HEK293 (cell line): Measurements from ENCODE around the gene IMP3.

Experiments
- AEBP2 ChIP-seq: fragments of 450-650 bp; formaldehyde crosslinking; IDR thresholded peaks from 2 replicates; pipeline ENCODE4 v1.5.1; 2016; ENCODE audit warnings: missing biosample characterization, missing genetic modification characterization, borderline replicate concordance
- CTCF ChIP-seq: fragments of 450-650 bp; formaldehyde crosslinking; IDR thresholded peaks from 2 replicates; pipeline ENCODE4 v1.5.1; 2016; ENCODE audit warnings: missing biosample characterization, missing genetic modification characterization
- ELK4 ChIP-seq: IDR thresholded peaks from 2 replicates; pipeline ENCODE4 v1.6.1; 2011; ENCODE audit warnings: mild to moderate bottlenecking, low read depth, low read length, borderline replicate concordance
- FEZF1 ChIP-seq: fragments of 450-650 bp; formaldehyde crosslinking; IDR thresholded peaks from 2 replicates; pipeline ENCODE4 v1.5.1; 2016; ENCODE audit warnings: missing biosample characterization, missing genetic modification characterization
- GLI4 ChIP-seq: fragments of 450-650 bp; formaldehyde crosslinking; IDR thresholded peaks from 2 replicates; pipeline ENCODE4 v1.5.1; 2016; ENCODE audit warnings: missing biosample characterization, missing genetic modification characterization
- MEIS1 ChIP-seq: sonication (generic); formaldehyde crosslinking; IDR thresholded peaks from 2 replicates; pipeline ENCODE4 v1.8.1; 2022; ENCODE audit warnings: missing genetic modification reagents, mild to moderate bottlenecking, borderline replicate concordance
- WT1 ChIP-seq: fragments of 450-650 bp; formaldehyde crosslinking; IDR thresholded peaks from 2 replicates; pipeline ENCODE4 v1.5.1; 2016; ENCODE audit warnings: missing biosample characterization, missing genetic modification characterization
- ZBTB26 ChIP-seq: fragments of 450-650 bp; formaldehyde crosslinking; optimal IDR thresholded peaks from 2 replicates; pipeline ENCODE3; 2016; ENCODE audit warnings: missing biosample characterization, mild to moderate bottlenecking, missing genetic modification characterization
- ZBTB8A ChIP-seq: fragments of 450-650 bp; formaldehyde crosslinking; IDR thresholded peaks from 2 replicates; pipeline ENCODE4 v1.5.1; 2016; ENCODE audit warnings: missing biosample characterization, missing genetic modification characterization
- ZFHX2 ChIP-seq: fragments of 450-650 bp; formaldehyde crosslinking; conservative IDR thresholded peaks from 2 replicates; pipeline ENCODE4 v1.5.1; 2016; ENCODE audit warnings: missing biosample characterization, missing genetic modification characterization
- ZFP37 ChIP-seq: fragments of 450-650 bp; formaldehyde crosslinking; IDR thresholded peaks from 2 replicates; pipeline ENCODE4 v1.5.1; 2016; ENCODE audit warnings: missing biosample characterization, missing genetic modification characterization
- ZFP69B ChIP-seq: fragments of 450-650 bp; formaldehyde crosslinking; IDR thresholded peaks from 2 replicates; pipeline ENCODE4 v1.5.1; 2016; ENCODE audit warnings: missing biosample characterization, missing genetic modification characterization
- ZNF112 ChIP-seq: fragments of 450-650 bp; formaldehyde crosslinking; IDR thresholded peaks from 2 replicates; pipeline ENCODE4 v1.5.0; 2017; ENCODE audit warnings: missing biosample characterization, missing genetic modification characterization
- ZNF133 ChIP-seq: fragments of 450-650 bp; formaldehyde crosslinking; IDR thresholded peaks from 2 replicates; pipeline ENCODE4 v1.5.1; 2016; ENCODE audit warnings: missing biosample characterization, missing genetic modification characterization
- ZNF155 ChIP-seq: fragments of 450-650 bp; formaldehyde crosslinking; IDR thresholded peaks from 2 replicates; pipeline ENCODE4 v1.5.1; 2016; ENCODE audit warnings: missing biosample characterization, missing genetic modification characterization
- ZNF23 ChIP-seq: fragments of 450-650 bp; formaldehyde crosslinking; IDR thresholded peaks from 2 replicates; pipeline ENCODE4 v1.5.1; 2016; ENCODE audit warnings: missing biosample characterization, missing genetic modification characterization, borderline replicate concordance
- ZNF24 ChIP-seq: fragments of 450-650 bp; formaldehyde crosslinking; IDR thresholded peaks from 2 replicates; pipeline ENCODE4 v1.5.1; 2016; ENCODE audit warnings: missing biosample characterization, missing genetic modification characterization
- ZNF280D ChIP-seq: fragments of 450-650 bp; formaldehyde crosslinking; IDR thresholded peaks from 2 replicates; pipeline ENCODE4 v1.5.1; 2016; ENCODE audit warnings: missing biosample characterization, missing genetic modification characterization
- ZNF362 ChIP-seq: fragments of 450-650 bp; formaldehyde crosslinking; IDR thresholded peaks from 2 replicates; pipeline ENCODE4 v1.5.1; 2016; ENCODE audit warnings: missing biosample characterization, missing genetic modification characterization
- ZNF423 ChIP-seq: fragments of 450-650 bp; formaldehyde crosslinking; IDR thresholded peaks from 2 replicates; pipeline ENCODE4 v1.5.1; 2016; ENCODE audit warnings: missing biosample characterization, missing genetic modification characterization
- ZNF473 ChIP-seq: fragments of 450-650 bp; formaldehyde crosslinking; IDR thresholded peaks from 2 replicates; pipeline ENCODE4 v1.5.1; 2017; ENCODE audit warnings: missing biosample characterization, missing genetic modification characterization
- ZNF488 ChIP-seq: fragments of 450-650 bp; formaldehyde crosslinking; IDR thresholded peaks from 2 replicates; pipeline ENCODE4 v1.5.1; 2016; ENCODE audit warnings: missing biosample characterization, missing genetic modification characterization
- ZNF549 ChIP-seq: fragments of 450-650 bp; IDR thresholded peaks from 2 replicates; pipeline ENCODE4 v1.5.1; 2018; ENCODE audit warnings: missing biosample characterization, missing genetic modification characterization, mild to moderate bottlenecking, inconsistent platforms, moderate library complexity
- ZNF596 ChIP-seq: fragments of 450-650 bp; IDR thresholded peaks from 2 replicates; pipeline ENCODE4 v1.5.0; 2018; ENCODE audit warnings: missing biosample characterization, mild to moderate bottlenecking, missing genetic modification characterization, moderate library complexity
- ZNF623 ChIP-seq: fragments of 450-650 bp; formaldehyde crosslinking; IDR thresholded peaks from 2 replicates; pipeline ENCODE4 v1.5.1; 2016; ENCODE audit warnings: missing biosample characterization, missing genetic modification characterization
- ZNF677 ChIP-seq: fragments of 450-650 bp; IDR thresholded peaks from 2 replicates; pipeline ENCODE4 v1.5.0; 2018; ENCODE audit warnings: missing biosample characterization, mild to moderate bottlenecking, missing genetic modification characterization, moderate library complexity
- ZNF747 ChIP-seq: fragments of 450-650 bp; formaldehyde crosslinking; IDR thresholded peaks from 2 replicates; pipeline ENCODE4 v1.5.1; 2016; ENCODE audit warnings: missing biosample characterization, missing genetic modification characterization

Gene IMP3

GRCh38 chr15:75625542-75626347 lies 14.3 kb downstream of the IMP3 start, which contains the start of gene SNUPN (continued):
- TF ChIP-seq ZNF423 (tag by site-specific recombination) (peak; percentile 41; the same call in 1 of the 2 replicates), ZNF677 (tag by site-specific recombination) (peak; percentile 54; the same call in 1 of the 2 replicates), AEBP2 (tag by site-specific recombination) (no peak), CTCF (tag by site-specific recombination) (peak; percentile 6; the same call in 1 of the 2 replicates), ZNF112 (tag by site-specific recombination) (no peak), ZNF747 (tag by site-specific recombination) (no peak), MEIS1 (no peak), ZNF155 (tag by site-specific recombination) (no peak), ZNF623 (tag by site-specific recombination) (no peak; the same call in 1 of the 2 replicates), ZNF24 (no peak; the same call in 1 of the 2 replicates), GLI4 (tag by site-specific recombination) (peak; percentile 96), ZNF473 (tag by site-specific recombination) (no peak), ZFHX2 (tag by site-specific recombination) (peak; percentile 90), ZFP37 (tag by site-specific recombination) (peak; percentile 98), ELK4 (0 out of 2 replicates have a peak, but pooled peaks have one; percentile 59), ZFP69B (tag by site-specific recombination) (peak; percentile 100), ZBTB8A (tag by site-specific recombination) (peak; percentile 89), ZNF133 (tag by site-specific recombination) (no peak), ZNF23 (no peak), ZNF488 (tag by site-specific recombination) (no peak), ZNF362 (tag by site-specific recombination) (no peak), ZNF596 (tag by site-specific recombination) (no peak), WT1 (tag by site-specific recombination) (peak; percentile 88), ZBTB26 (tag by site-specific recombination) (peak; percentile 94), ZNF280D (no peak; the same call in 1 of the 2 replicates), FEZF1 (tag by site-specific recombination) (0 out of 2 replicates have a peak, but pooled peaks have one; percentile 10), ZNF549 (no peak)
